Astrocyte of the spinal cord (primary cell): ENCODE results near the gene ZNF366.

Source experiments
- DNase-seq: peaks from one replicate; pipeline ENCODE4 v3.0.0; 2011; ENCODE audit warnings: low read depth, low spot score
- H3K4me3 ChIP-seq: 2 replicates; pipeline ENCODE4 v1.5.1; 2011; ENCODE audit warnings: low read depth, mild to moderate bottlenecking, low read length, moderate library complexity
- in situ Hi-C: cut with HindIII; loops from 2 replicates; pipeline ENCODE4 v1.10.0; 2017; ENCODE audit warnings: low sequenced_read_pairs
- TF ChIP-seq, protein P1 (sequence below): IDR thresholded peaks from 2 replicates; pipeline ENCODE4 v1.5.1; 2012; ENCODE audit warnings: low read depth, mild to moderate bottlenecking, low read length, inconsistent platforms

The ZNF366 gene

DNA sequence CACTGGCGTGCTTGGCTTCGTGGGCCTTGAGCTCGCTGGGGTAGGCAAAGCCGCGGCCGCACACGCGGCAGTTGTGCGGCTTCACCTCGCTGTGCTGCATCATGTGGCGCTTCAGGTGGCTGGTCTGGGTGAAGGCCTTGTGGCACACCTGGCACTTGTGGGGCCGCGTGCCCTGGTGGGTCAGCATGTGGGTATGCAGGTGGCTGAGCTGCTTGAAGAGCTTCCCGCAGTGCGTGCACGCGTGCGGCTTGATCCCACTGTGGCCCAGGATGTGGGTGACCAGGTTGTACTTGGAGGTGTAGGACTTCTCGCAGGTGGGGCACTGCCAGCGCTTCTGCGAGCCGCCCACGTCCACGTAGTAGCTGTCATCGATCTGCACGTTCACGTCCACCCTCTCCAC, 46.8 kb downstream of the ZNF366 start:
- TF ChIP-seq, protein P1, sequence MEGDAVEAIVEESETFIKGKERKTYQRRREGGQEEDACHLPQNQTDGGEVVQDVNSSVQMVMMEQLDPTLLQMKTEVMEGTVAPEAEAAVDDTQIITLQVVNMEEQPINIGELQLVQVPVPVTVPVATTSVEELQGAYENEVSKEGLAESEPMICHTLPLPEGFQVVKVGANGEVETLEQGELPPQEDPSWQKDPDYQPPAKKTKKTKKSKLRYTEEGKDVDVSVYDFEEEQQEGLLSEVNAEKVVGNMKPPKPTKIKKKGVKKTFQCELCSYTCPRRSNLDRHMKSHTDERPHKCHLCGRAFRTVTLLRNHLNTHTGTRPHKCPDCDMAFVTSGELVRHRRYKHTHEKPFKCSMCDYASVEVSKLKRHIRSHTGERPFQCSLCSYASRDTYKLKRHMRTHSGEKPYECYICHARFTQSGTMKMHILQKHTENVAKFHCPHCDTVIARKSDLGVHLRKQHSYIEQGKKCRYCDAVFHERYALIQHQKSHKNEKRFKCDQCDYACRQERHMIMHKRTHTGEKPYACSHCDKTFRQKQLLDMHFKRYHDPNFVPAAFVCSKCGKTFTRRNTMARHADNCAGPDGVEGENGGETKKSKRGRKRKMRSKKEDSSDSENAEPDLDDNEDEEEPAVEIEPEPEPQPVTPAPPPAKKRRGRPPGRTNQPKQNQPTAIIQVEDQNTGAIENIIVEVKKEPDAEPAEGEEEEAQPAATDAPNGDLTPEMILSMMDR: no peak
- no peak overlapping the region for H3K4me3 ChIP-seq
- in situ Hi-C loops: no loop called here
- DNase-seq: no peak

DNA sequence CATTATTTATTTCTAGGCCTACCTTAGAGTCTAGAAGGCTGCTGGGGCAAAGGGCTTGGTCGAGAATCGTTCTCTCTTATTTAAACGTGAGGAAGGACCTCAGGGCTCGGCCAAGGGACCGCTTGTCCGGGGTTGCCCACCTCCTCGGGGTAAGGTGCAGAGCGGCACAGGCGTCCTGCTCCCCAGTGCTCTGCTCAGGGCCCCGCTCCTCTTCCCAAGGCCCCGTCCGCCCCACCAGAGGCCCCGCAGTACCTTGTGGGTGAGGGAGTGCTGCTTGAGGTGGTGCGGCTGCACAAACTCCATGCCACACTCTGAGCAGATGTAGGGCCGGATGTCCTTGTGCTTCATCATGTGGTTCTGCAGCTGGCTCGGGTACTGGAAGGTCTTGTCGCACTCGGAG, 47.3 kb downstream of the ZNF366 start:
- TF ChIP-seq, protein P1: no peak
- no peak overlapping the region for H3K4me3 ChIP-seq
- in situ Hi-C loops: no loop called here
- DNase-seq: no peak

DNA sequence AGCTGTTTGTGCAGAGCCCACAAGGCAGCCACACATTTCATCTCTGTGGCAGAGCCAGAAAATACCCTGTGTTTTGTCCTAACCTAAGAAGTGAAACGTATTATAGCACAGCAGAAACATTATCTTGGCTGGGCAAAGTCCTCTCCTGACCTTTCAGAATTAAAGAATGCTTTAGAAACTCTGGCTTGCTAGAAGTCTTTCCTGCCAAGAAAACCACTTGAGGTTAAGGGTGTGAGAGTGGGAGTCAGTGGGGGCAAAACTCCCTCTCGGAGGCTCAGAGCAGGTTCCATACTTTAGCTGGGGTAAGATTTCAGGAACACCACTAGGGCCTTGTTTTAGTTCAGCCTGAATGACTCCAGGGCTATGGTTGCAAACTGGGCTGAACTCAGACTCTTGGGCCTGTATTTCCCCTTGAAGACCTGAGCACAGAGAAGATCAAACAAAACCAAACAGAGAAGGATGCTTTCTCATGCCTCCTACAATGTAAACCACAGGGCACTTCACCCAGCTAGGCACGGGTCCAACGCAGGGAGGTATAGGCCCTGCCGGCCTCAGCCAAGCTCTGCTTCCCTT, 48.0 kb downstream of the ZNF366 start:
- DNase-seq: no peak
- in situ Hi-C loops: no loop called here
- H3K4me3 ChIP-seq: no peak overlapping the region
- TF ChIP-seq, protein P1: no peak

DNA sequence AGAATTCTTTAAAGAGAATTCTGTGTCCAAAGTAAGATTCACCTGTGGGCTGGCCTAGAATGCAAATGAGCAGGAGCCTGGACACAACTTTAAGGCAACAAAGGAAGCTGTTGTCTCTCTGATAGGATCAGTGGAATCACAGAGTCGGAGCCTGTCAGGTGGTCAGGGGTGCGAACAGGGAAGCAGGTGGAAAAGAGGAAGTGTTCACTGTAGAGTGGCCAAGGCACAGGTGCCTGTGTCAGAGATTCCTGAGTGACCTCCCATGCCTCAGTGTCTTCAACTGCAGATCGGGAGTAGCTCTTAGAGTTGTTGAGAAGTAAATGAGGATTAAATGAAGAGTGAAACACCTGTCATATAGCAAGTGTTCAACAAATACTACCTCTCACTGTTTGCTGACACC, 48.8 kb downstream of the ZNF366 start:
- no peak for DNase-seq
- no peak overlapping the region for H3K4me3 ChIP-seq
- TF ChIP-seq, protein P1: no peak
- in situ Hi-C loops: no loop called here

DNA sequence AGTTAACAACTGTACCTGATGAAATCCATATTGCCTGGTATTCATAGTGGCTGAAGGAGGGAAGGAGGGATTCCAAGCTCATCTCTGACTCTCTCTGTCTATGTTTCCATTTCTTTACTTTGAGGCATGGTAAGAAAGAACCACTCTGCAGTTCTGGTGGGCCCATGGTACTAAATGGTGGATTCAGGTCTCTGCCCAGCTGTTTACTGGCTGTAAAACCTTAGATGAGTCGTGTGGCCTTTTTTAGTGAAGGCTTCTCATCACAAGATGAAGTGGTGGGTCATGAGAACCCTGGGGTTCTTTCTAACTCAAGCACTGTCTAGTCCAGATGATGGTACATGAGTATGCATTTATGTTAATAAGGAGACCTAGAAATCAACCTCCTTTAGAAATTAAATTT, 49.7 kb downstream of the ZNF366 start:
- H3K4me3 ChIP-seq: no peak overlapping the region
- TF ChIP-seq, protein P1: no peak
- DNase-seq: no peak
- in situ Hi-C loops: no loop called here

DNA sequence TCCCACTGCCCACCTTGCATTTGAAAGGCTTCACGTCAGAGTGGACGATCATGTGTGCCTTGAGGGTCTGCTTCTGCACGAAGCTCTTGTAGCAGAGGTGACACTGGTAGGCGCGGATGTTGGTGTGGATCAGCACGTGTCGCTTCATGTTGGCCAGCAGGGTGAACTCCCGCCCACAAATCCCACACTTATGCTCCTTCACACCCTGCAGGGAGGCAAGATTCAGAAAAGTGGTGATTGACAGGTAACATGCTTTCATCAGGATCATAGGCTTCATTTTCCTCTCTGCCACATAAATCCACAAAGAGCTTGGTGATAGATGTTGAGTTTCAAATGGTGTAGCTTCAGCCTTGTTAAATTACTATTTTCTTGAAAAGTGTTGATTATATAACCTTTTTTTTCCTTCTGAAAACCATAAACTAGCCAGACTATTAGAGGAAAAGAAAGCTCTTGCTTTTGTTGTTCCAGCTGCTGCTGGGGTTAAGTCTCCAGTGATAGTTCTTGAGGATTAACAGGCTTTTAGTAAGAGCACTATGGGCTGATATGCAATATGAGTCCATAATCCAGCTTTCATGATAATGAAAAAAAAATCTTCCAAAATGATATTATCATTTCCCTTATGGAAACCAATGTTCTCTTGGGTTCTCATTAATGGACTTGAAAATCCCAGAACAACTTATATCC, 50.7 kb downstream of the ZNF366 start:
- H3K4me3 ChIP-seq: no peak overlapping the region
- TF ChIP-seq, protein P1: no peak
- DNase-seq: no peak
- in situ Hi-C loops: no loop called here

DNA sequence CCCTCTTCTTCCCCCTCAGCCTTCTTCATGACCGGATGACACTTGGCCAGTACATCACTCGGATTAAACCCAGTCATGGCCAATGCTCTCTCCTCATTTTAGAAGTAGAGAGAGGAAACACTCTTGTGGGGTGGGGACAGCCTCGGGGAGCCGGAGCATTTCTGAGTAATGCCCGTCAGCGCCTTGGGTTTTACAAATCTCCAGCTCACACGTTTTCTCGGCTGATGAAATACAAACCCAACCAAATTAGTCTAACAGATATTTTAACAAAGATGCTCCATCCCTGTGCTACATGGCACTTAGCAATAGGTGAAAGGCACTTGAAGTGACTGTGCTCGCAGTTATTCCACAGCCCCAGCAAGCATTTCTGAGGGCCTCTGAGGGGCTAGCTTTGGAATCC, 51.7 kb downstream of the ZNF366 start:
- in situ Hi-C loops: no loop called here
- no peak for DNase-seq
- TF ChIP-seq, protein P1: no peak
- no peak overlapping the region for H3K4me3 ChIP-seq
